Measurements from ENCODE around the gene MEX3D.

MEX3D gene

GRCh38 chr19:1606138-1606651 lies 38.1 kb upstream of the MEX3D start:
- no peak for DNase-seq (ENCODE audit: low read depth)
- peak overlapping the region; percentile 98 for H3K4me3 ChIP-seq (ENCODE audit: low read depth, low read length)
- no peak for TF ChIP-seq CTCF (IDR thresholded peaks at IDR 0.05; ENCODE audit: control insufficient read depth, extremely low read depth, insufficient read depth)

DNA sequence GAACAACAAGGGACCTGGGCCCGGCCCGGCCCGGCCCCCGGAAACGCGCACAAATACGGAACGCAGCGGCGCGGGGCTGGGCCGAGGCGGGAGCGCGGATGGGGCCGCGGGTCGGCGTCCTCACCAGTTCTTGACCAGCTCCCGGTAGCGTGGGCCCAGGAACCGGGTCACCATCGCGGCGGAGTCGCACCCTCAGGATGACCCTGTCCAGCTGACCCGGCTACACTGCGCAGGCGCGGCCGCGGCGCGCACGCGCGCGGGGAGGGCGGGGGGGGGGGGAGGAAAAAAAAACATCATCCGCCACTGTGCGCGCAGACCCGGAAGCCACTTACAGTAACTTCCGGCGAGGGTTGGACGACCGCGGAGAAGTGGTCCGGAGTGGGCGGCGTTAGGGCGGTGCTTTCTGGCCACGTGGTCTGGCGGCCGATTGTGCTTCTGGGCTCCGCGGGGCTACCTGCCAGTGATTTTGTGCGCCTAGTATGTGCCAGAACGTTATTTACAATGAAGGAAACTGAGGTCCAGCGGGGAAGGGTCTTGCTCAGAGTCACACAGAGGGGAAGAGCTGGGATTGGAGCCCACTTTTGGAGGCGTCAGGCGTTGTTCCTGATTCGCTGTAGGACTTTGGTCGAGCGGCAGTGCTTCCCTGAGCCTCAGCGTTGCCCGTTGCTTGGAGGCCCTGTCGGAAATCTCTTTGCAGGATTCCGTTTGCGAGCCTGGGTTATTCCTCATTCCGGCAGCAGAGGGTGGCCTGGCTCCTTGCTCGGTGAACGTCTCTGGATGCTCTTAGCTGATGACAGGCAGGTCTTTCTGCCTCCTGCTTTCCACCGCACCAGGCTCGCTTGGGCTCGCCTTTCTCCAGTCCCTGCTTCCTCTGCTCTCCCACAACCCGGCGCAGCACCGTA lies 37.4 kb upstream of the MEX3D start, which contains the start of gene UQCR11:
UQCR11 (minus strand) TSS at position 227 of the 902 bp plus-strand sequence; CDS start at position 174, 53 bp downstream.
- peak; percentile 51 for TF ChIP-seq CTCF (IDR thresholded peaks at IDR 0.05; ENCODE audit: control insufficient read depth, extremely low read depth, insufficient read depth)
- peak; percentile 85 for DNase-seq (ENCODE audit: low read depth)
- H3K4me3 ChIP-seq (ENCODE audit: low read depth, low read length), result peak within 1 kb of the TSS; percentile 98

- TF ChIP-seq CTCF (IDR thresholded peaks at IDR 0.05; ENCODE audit: control insufficient read depth, extremely low read depth, insufficient read depth), result no peak
- DNase-seq (ENCODE audit: low read depth), result no peak
- no peak overlapping the region for H3K4me3 ChIP-seq (ENCODE audit: low read depth, low read length)
Measured at GRCh38 chr19:1602091-1602707, 34.1 kb upstream of the MEX3D start.

- no peak for DNase-seq (ENCODE audit: low read depth)
- TF ChIP-seq CTCF (IDR thresholded peaks at IDR 0.05; ENCODE audit: control insufficient read depth, extremely low read depth, insufficient read depth), result no peak
- no peak overlapping the region for H3K4me3 ChIP-seq (ENCODE audit: low read depth, low read length)
Measured at GRCh38 chr19:1601613-1602064, 33.5 kb upstream of the MEX3D start.

GRCh38 chr19:1599460-1599846 lies 31.3 kb upstream of the MEX3D start:
- DNase-seq (ENCODE audit: low read depth), result no peak
- TF ChIP-seq CTCF (IDR thresholded peaks at IDR 0.05; ENCODE audit: control insufficient read depth, extremely low read depth, insufficient read depth), result no peak
- no peak overlapping the region for H3K4me3 ChIP-seq (ENCODE audit: low read depth, low read length)

DNA sequence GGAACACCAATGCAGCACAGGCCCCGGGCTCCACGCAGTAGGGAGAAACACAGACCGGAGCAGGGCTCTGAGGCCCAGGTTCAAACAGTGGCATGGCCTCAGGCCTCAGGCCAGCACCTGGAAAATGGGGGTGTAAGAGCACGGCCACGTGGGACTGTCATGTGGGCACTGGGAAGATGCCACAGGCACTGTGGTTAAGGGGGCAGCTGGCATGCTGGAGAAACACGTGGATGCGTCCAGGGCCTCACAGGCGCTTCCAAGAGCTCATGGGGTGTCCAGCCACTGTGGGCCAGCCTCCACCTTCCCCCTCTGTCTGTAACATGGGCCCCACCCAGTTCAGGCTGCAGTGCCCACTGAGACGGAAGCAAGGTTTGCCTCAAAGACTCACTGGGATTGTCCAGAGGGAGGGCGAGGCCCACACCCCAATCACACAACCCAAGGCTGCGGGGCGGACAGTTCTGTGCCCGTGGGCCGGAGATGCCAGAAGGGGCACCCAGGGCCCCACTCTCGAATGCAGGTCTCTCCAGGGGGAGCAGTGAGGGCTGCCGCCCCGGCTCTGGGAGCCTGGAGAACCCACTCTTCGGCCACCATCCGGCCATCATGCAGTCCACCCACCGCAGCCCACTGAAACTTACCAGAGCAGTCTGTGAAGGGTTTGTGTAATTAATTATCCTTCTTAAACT lies 30.8 kb upstream of the MEX3D start:
- no peak overlapping the region for H3K4me3 ChIP-seq (ENCODE audit: low read depth, low read length)
- no peak for TF ChIP-seq CTCF (IDR thresholded peaks at IDR 0.05; ENCODE audit: control insufficient read depth, extremely low read depth, insufficient read depth)
- no peak for DNase-seq (ENCODE audit: low read depth)
